HEK293T (cell line): ENCODE data around the gene PIK3R5.

Experiments used
- CTCF ChIA-PET: fragments of 350-600 bp; formaldehyde crosslinking; extraction: SDS; loops from one replicate; lab custom pipeline; 2021; ENCODE audit warnings: antibody characterized with exemption, inconsistent platforms; lab: Yijun Ruan, JAX
- POLR2A ChIA-PET: fragments of 350-600 bp; formaldehyde crosslinking; extraction: SDS; loops from one replicate; lab custom pipeline; 2020; ENCODE audit warnings: antibody characterized with exemption, inconsistent platforms; lab: Yijun Ruan, JAX
- DNase-seq: peaks from one replicate; pipeline ENCODE4 v3.0.0; 2012; ENCODE audit warnings: mixed read lengths; ENCODE audit errors: extremely low spot score
- ARNT ChIP-seq: fragments of 450-650 bp; IDR thresholded peaks from 2 replicates; pipeline ENCODE4 v1.6.1; 2017; ENCODE audit warnings: mild to moderate bottlenecking
- BHLHE40 ChIP-seq: fragments of 450-650 bp; IDR thresholded peaks from 2 replicates; pipeline ENCODE4 v1.6.1; 2016; ENCODE audit warnings: mild to moderate bottlenecking, moderate library complexity, borderline replicate concordance
- CTBP1 ChIP-seq: fragments of 450-650 bp; IDR thresholded peaks from 2 replicates; pipeline ENCODE4 v1.6.1; 2016; ENCODE audit warnings: borderline replicate concordance
- ELF4 ChIP-seq: fragments of 450-650 bp; IDR thresholded peaks from 2 replicates; pipeline ENCODE4 v1.6.1; 2017; ENCODE audit warnings: antibody characterized with exemption
- FOXA1 ChIP-seq: fragments of 450-650 bp; IDR thresholded peaks from 2 replicates; pipeline ENCODE4 v1.6.1; 2016; ENCODE audit warnings: mild to moderate bottlenecking
- FOXK2 ChIP-seq: fragments of 450-650 bp; IDR thresholded peaks from 2 replicates; pipeline ENCODE4 v1.6.1; 2016; ENCODE audit warnings: mild to moderate bottlenecking
- FOXM1 ChIP-seq: fragments of 450-650 bp; IDR thresholded peaks from 2 replicates; pipeline ENCODE4 v1.6.1; 2017; ENCODE audit warnings: mild to moderate bottlenecking, borderline replicate concordance
- HDGF ChIP-seq: fragments of 450-650 bp; IDR thresholded peaks from 2 replicates; pipeline ENCODE4 v1.6.1; 2017; ENCODE audit warnings: antibody characterized with exemption, borderline replicate concordance
- L3MBTL2 ChIP-seq: fragments of 450-650 bp; conservative IDR thresholded peaks from 2 replicates; pipeline ENCODE4 v1.6.1; 2016; ENCODE audit warnings: mild to moderate bottlenecking
- LEF1 ChIP-seq: fragments of 450-650 bp; IDR thresholded peaks from 2 replicates; pipeline ENCODE4 v1.6.1; 2017; ENCODE audit warnings: mild to moderate bottlenecking, borderline replicate concordance
- NFRKB ChIP-seq: fragments of 450-650 bp; IDR thresholded peaks from 2 replicates; pipeline ENCODE4 v1.6.1; 2016; ENCODE audit warnings: mild to moderate bottlenecking, moderate library complexity
- SP1 ChIP-seq: fragments of 450-650 bp; IDR thresholded peaks from 2 replicates; pipeline ENCODE4 v1.6.1; 2017
- SUZ12 ChIP-seq: fragments of 450-650 bp; IDR thresholded peaks from 2 replicates; pipeline ENCODE4 v1.6.1; 2016; ENCODE audit warnings: mild to moderate bottlenecking
- TARDBP ChIP-seq: fragments of 450-650 bp; IDR thresholded peaks from 2 replicates; pipeline ENCODE4 v1.6.1; 2016
- ZNF384 ChIP-seq: fragments of 450-650 bp; IDR thresholded peaks from 2 replicates; pipeline ENCODE4 v1.6.1; 2016
- TF ChIP-seq, protein P1 (sequence below): fragments of 450-650 bp; IDR thresholded peaks from 2 replicates; pipeline ENCODE4 v1.6.1; 2016

The PIK3R5 gene

DNA sequence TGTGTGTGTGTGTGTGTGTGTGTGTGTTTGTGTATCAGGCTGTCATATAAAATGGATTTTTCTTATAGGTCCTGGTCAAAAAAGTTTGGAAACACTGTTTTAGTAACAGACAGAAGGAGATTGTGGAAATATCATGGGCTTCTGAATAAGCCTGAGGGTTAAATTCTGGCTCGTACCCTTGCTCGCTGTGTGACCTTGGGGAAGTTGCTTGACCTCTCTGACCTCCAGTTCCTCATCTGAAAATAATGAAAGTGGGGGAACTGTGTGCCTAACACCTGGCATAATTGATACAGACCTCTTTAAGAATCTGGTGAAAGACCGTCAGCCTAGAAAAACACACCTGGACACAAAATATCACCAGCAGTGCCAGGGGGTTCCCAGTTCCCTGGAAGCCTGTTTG lies 72.4 kb downstream of the PIK3R5 start:
- ChIA-PET CTCF (no interaction called here), POLR2A (no interaction called here)
- TF ChIP-seq FOXM1 = no peak
- TF ChIP-seq HDGF = no peak
- TF ChIP-seq ZNF384 = no peak
- TF ChIP-seq ELF4 = no peak
- no peak for TF ChIP-seq ARNT
- no peak for TF ChIP-seq BHLHE40
- TF ChIP-seq, protein P1, sequence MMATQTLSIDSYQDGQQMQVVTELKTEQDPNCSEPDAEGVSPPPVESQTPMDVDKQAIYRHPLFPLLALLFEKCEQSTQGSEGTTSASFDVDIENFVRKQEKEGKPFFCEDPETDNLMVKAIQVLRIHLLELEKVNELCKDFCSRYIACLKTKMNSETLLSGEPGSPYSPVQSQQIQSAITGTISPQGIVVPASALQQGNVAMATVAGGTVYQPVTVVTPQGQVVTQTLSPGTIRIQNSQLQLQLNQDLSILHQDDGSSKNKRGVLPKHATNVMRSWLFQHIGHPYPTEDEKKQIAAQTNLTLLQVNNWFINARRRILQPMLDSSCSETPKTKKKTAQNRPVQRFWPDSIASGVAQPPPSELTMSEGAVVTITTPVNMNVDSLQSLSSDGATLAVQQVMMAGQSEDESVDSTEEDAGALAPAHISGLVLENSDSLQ = no peak
- TF ChIP-seq TARDBP = no peak
- TF ChIP-seq FOXA1 = no peak
- no peak for TF ChIP-seq L3MBTL2
- no peak for TF ChIP-seq LEF1
- no peak for TF ChIP-seq SUZ12
- no peak for TF ChIP-seq FOXK2
- no peak for TF ChIP-seq NFRKB
- DNase-seq = no peak

GRCh38 chr17:8892338-8892690 lies 73.2 kb downstream of the PIK3R5 start:
- TF ChIP-seq ELF4 = no peak
- no peak for TF ChIP-seq CTBP1
- TF ChIP-seq FOXK2 = no peak
- TF ChIP-seq, protein P1 = no peak
- no peak for TF ChIP-seq FOXM1
- TF ChIP-seq ARNT = no peak
- TF ChIP-seq NFRKB = no peak
- TF ChIP-seq HDGF = no peak
- DNase-seq = no peak
- POLR2A ChIA-PET = no interaction called here
- CTCF ChIA-PET = no interaction called here

DNA sequence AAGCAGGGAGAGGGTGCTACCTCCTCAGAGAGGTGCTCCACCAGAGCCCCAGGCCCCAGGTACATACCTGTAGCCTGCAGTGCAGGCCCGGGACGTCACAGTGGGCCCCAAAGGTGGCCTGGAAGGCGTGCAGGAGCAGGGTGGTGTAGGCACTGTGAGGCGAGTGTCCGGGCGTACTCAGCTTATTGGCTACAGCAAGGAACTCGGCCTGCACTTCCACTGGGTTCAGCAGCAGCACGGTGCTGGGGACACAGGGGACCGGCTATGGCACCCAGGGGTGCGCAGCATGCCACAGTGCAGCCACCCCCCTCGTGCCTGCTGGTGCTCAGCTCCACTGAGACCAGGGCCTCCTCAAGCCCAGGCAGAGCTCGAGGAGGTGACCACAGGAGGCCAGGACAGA lies 74.8 kb downstream of the PIK3R5 start:
- TF ChIP-seq SP1 (no peak), L3MBTL2 (no peak), FOXK2 (no peak), ELF4 (no peak), CTBP1 (no peak), TARDBP (no peak), HDGF (no peak), SUZ12 (no peak), BHLHE40 (no peak), NFRKB (no peak), ARNT (no peak), FOXM1 (no peak), LEF1 (no peak)
- TF ChIP-seq, protein P1 = no peak
- POLR2A ChIA-PET = no interaction called here

DNA sequence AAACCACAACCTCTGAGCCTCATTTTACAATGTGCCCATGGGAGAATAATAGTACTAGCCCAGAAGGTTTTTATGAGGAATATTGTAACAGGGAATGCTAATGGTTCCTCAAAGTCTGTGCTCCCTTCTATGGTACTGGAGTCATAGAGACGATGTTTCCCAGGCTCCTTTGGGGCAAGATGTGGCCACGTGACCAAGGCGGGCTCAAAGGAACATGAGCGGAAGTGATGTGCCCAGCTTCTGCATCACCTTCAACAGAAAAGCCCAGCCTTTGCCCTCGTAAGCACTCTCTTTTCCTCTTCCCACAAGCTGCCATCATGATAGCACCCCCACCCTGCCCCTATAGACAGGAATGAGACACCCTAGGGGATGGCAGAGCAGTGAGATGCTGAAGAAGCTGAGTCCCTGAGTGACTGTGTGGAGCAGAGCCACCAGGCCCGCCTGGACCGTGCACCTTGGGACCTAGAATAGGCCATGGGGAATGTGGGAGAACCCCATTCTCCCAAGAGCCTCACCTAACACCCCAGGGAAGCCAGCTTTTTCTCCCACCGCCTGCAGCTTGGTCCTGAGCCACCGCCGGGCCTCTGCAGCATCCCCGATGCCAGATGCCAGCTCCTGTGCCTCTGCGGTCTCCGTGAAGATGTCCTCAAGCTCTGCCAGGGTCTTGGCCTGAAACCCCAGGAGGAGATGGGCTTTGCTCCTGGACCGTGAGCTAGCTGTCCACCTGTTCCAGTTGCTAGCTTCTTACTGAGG lies 75.9 kb downstream of the PIK3R5 start:
- CTCF ChIA-PET = interaction anchor here (0.8 to 1.5 kb wide), 2 partner anchors 11 to 143 kb away, joined by 4 read pairs; no protein-coding TSS in a partner anchor
- TF ChIP-seq ARNT = no peak
- no peak for TF ChIP-seq CTBP1
- no peak for TF ChIP-seq SUZ12
- no peak for TF ChIP-seq HDGF
- no peak for TF ChIP-seq L3MBTL2
- TF ChIP-seq TARDBP = no peak
- TF ChIP-seq LEF1 = no peak
- TF ChIP-seq FOXM1 = no peak
- POLR2A ChIA-PET = no interaction called here
- DNase-seq = no peak

More for the DNA sequence above, 74.8 kb downstream of the PIK3R5 start:
- CTCF ChIA-PET = no interaction called here
- DNase-seq = no peak

DNA sequence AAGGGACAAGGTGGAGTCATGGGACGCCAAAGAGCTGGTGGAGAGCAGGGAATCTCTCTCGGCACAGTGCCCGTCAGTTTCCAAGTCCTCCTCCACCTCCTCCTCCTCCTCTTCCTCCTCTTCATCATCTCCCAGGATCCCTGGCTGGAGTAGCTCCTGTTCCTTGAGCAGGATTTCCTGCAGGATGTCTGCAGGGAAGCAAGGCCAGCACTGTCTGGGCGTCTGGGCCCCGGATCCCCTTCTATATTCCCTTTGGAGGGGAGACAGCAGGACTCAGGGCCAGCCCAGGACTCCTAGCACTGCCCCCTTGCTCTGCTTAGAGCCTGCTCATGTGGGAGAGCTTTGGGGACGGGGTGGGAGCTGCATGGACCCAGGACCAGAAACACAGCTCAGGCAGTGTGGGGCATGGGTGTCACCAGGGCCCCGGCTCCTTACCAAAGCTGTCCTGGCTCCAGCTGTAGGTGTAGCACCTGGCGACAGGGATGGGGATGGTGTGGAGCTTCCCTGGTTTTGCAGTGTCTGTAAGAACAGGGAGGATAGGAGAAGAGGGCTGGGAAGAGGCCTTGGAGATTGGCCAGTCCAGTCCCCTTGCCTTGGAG lies 76.7 kb downstream of the PIK3R5 start:
- ChIA-PET CTCF (interaction anchor here (0.7 to 1.5 kb wide), 5 partner anchors 10 to 109 kb away, joined by 3 to 4 read pairs (median 3); no protein-coding TSS in a partner anchor), POLR2A (no interaction called here)
- DNase-seq = no peak
- TF ChIP-seq L3MBTL2 = no peak
- no peak for TF ChIP-seq LEF1
- TF ChIP-seq BHLHE40 = no peak
- no peak for TF ChIP-seq ELF4
- no peak for TF ChIP-seq SUZ12
- TF ChIP-seq HDGF = no peak
- TF ChIP-seq, protein P1 = no peak
